Astrocyte of the cerebellum (primary cell): ENCODE measurements around the gene ZNF358.

Source experiments
- DNase-seq: peaks from one replicate; pipeline ENCODE4 v3.0.0-alpha.2; 2011; ENCODE audit warnings: low read depth
- H3K4me3 ChIP-seq: 2 replicates; pipeline ENCODE4 v1.5.1; 2011; ENCODE audit warnings: mild to moderate bottlenecking, low read depth, low read length, moderate library complexity
- CTCF ChIP-seq: IDR thresholded peaks from 2 replicates; pipeline ENCODE4 v1.5.1; 2012; ENCODE audit warnings: low read length, low read depth, moderate library complexity, mild to moderate bottlenecking; ENCODE audit errors: missing control alignments
- in situ Hi-C: cut with HindIII; loops from 2 replicates; pipeline ENCODE4 v1.10.0; 2017; ENCODE audit warnings: low sequenced_read_pairs

The ZNF358 gene

DNA sequence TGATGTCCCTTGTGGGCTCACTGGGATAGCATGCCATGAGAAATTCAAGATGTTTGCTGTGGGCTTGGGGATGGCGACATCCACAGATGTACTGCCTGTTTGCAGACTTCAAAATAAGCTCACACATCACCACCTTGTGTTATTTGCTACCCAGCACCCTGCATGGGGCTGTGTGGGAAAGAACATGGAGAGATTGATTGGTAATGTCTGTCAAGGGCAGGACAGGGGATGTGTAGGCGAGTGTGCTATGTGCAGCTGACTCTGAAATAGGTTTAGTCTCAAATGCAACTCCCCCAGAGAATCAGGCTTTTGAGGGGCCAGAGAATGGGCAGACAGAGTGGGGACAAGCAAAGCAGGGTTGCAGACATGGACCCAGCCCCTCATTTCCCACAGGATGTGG lies 44.4 kb downstream of the ZNF358 start:
- TF ChIP-seq CTCF, result no peak
- no peak overlapping the region for H3K4me3 ChIP-seq
- no peak for DNase-seq
- in situ Hi-C loops, result no loop called here

- in situ Hi-C loops, result no loop called here
- no peak for TF ChIP-seq CTCF
- no peak for DNase-seq
- no peak overlapping the region for H3K4me3 ChIP-seq
Measured at GRCh38 chr19:7561325-7561724, 45.4 kb downstream of the ZNF358 start.

DNA sequence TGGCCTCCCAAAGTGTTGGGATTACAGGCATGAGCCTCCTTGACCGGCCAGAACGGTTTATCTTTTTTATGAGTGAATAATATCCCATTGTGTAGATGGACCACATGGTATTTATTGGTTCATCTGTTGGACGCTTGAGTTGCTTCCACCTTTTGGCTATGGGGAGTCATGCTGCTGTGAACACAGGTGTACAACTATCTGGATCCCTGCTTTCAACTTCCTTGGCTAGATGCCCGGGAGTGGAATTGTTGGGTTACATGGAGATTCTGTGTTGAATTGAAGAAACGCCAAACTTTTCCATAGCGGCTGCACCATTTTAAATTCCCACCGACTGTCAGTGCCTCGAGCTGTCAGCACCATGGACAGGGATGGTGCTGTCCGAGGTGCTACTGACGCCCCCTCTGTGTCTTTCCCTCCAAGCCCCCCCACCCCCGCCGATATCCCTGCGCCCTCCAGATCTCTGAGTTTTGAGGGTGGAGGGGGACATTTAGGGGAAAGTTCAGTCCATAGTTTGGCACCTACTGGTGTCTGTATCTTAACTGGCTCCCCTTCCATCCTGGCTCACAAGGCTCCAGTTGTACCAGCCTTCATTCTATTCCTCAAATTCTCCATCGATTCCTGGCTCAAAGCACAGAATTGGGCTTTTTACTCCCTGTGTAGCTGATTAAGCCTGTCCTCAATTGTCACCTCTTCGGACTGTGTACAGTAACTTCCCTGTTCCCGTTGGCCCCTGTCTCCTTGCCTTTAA lies 46.9 kb downstream of the ZNF358 start:
- no peak overlapping the region for H3K4me3 ChIP-seq
- in situ Hi-C loops, result no loop called here
- DNase-seq, result no peak
- TF ChIP-seq CTCF, result no peak

DNA sequence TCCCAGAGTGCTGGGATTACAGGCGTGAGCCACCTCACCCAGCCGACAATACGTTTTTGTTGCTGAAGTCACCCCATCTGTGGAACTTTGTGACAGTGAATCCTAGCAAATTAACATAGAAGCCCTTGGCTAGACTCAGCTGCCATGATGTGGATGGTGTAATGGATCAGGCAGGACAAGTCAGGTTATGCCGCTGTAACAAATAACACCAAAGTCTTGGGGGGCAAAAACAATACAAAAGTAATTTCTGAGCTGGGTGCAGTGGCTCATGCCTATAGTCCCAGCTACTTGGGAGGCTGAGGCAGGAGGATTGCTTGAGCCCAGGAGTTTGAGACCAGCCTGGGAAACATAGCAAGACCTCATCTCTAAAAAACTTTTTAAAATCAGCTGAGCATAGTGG lies 49.0 kb downstream of the ZNF358 start:
- no peak overlapping the region for H3K4me3 ChIP-seq
- in situ Hi-C loops, result no loop called here
- no peak for TF ChIP-seq CTCF
- DNase-seq, result no peak

- in situ Hi-C loops, result no loop called here
- DNase-seq, result no peak
- TF ChIP-seq CTCF, result no peak
- no peak overlapping the region for H3K4me3 ChIP-seq
Measured at GRCh38 chr19:7565332-7565731, 49.4 kb downstream of the ZNF358 start.
